HG03575 (cell line): ENCODE measurements around the gene NME5.
"Not testable (repeated sequence)": the region's sequence is repeated elsewhere in the genome, so short reads cannot be mapped to it uniquely, and the experiment has no call there.

Experiments used
- ATAC-seq: cut with Tn5 transposase; IDR thresholded peaks from one replicate; pipeline ENCODE4 v1.9.1; 2021; ENCODE audit not compliant: unreplicated experiment, insufficient number of reproducible peaks, low FRiP score; ENCODE audit errors: extremely low read depth

Gene NME5

DNA sequence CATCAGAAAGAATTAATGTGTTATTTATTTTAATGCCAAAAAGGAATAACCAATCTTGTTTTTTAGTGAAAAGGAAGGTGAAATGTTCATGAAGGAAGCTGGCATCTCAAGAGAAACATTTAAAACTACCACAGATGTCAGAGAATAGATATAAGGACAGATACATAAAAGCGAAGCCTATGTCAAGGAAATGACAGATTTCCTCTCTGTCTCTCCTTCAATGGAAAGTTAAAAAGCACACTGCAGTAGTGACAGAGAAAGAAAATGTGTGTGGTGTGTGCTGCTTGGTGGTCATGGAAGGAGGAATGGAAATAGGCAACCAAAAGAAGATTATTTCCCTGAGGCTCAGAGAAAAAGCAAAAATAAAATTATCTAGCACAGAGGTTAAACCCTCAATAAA lies 46.2 kb downstream of the NME5 start:
- no peak for ATAC-seq

- no peak for ATAC-seq
These were observed 46.9 kb downstream of the NME5 start for GRCh38 chr5:138092301-138092700.

- no peak for ATAC-seq
These were observed 47.5 kb downstream of the NME5 start for GRCh38 chr5:138091685-138092084.

DNA sequence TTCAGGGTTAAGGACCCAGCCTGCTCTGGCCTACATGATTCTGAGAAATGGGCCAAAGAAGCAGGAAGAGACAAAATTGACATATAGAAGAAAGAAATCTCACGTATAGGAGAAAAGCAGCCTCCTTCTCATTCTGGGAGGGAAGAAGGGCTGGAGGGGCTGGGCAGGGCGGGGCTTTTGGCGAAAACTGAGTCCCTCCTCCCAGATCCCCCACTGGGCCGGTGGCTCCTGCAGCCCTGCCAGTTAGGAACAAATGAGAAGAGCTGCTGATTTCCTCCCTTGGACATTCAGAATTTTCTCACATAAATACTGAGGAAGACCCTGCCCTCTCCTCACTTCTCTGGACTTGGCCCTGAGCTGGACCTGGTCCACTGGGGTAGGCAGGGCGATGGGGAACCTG lies 55.5 kb downstream of the NME5 start, which contains the start of gene WNT8A:
Gene WNT8A, plus strand, starts transcription at position 332 of the 400 bp plus-strand sequence. CDS start 95 bp downstream, outside the sequence.
- ATAC-seq, result no peak

DNA sequence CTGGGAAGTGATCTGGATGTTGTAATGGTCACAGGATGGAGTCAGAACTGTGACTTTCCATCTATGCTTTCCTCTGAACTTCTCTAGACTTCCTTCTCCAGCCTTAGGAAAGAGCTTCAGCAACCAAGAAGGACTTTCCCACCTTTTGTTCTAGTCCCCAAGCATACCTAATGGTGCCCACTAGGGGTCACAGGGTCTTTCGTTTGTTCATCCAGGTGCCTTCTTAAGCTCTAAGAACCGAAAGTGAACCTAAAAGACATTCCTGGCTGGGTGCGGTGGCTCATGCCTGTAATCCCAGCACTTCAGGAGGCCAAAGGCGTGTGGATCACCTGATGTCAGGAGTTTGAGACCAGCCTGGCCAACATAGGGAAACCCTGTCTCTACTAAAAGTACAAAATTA lies 57.2 kb downstream of the NME5 start:
- no peak for ATAC-seq

DNA sequence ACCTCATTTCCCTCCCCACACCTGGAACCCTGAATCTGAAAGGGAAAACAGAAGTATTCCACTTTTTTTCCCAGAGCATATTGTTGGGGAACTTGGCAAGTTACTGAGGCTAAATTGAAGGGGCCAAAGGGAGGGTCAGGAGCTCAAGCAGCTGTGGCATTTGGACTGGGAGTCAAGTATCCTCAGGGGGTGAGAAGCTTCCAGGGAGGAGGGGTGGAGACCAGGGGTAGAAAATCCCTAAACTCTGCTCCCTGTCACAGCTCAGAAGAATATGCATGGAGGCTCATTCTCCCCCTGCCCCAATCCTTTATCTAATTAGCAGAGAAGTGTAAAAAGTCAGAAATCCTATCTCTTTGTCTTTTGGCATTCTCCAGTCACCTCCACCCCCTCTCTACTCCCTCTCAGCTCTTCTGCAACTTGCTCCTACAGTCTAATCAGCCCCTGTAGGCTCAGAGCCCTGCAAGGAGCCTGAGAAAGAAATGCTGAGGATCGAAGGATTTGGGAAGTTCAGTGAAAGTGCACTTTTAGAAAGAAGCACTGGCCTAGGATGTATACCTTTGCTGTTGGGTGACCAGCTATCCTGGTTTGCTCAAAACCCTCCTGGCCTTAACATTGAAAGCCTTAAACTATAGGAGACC lies 61.1 kb downstream of the NME5 start:
- no peak for ATAC-seq

- ATAC-seq, result no peak
These were observed 62.0 kb downstream of the NME5 start for GRCh38 chr5:138077064-138077696.

- ATAC-seq, result not testable (repeated sequence)
These were observed 69.2 kb downstream of the NME5 start for GRCh38 chr5:138070026-138070425.

- no peak for ATAC-seq
These were observed 70.3 kb downstream of the NME5 start for GRCh38 chr5:138068742-138069600.

GRCh38 chr5:138067945-138068344 lies 71.3 kb downstream of the NME5 start:
- ATAC-seq, result no peak
